LHCN-M2 (cell line): Measurements from ENCODE around the gene IFNG-AS1. TPM values are rescaled to one million over a fixed set of nuclear protein-coding genes. Genes with fewer than 3 reads are reported as not detected.

Experiments used
- DNase-seq: peaks from one replicate; pipeline ENCODE4 v3.0.0-alpha.2; 2012; ENCODE audit warnings: low read depth
- total RNA-seq: library from RNA; depleted of rRNA; stranded (reverse); fragments of >200 nt; gene quantifications from 2 replicates; pipeline ENCODE4 v1.2.3, GENCODE V29; 2014; rRNA removed

IFNG-AS1 gene
- total RNA-seq, 1 experiment from 2014 or later: not detected

DNA sequence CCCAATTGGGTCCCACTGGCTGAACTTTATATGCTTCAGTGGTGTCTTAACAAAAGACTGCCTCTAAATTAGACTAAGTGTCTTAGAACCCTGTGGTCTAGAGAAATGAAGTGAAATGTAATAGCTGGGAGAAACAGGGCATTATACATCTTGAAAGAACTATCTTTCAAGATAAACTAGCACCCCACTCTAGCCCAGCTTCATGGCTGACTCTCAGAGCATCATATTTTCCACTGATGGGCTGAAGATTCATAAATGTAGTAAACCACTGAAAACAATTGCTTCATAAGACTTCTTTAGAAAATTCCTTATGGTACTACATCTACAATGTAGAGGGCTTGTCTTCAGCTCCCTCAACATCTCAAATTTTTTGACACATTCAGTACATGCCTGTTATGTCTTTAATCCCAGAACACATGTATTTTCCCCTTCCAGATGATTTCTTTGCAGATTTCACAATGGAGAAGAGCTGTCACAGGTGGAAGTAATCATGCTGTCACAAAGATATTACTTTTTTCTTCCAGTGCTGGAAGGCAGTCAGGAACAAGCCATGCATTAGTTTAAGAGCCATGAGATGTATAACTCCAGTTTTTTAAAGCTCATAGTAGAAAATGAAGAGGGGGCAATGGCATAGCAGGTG, 48.5 kb downstream of the IFNG-AS1 start:
- peak; percentile 5 for DNase-seq

- no peak for DNase-seq
Observed at GRCh38 chr12:68038650-68039049, 49.4 kb downstream of the IFNG-AS1 start.

DNA sequence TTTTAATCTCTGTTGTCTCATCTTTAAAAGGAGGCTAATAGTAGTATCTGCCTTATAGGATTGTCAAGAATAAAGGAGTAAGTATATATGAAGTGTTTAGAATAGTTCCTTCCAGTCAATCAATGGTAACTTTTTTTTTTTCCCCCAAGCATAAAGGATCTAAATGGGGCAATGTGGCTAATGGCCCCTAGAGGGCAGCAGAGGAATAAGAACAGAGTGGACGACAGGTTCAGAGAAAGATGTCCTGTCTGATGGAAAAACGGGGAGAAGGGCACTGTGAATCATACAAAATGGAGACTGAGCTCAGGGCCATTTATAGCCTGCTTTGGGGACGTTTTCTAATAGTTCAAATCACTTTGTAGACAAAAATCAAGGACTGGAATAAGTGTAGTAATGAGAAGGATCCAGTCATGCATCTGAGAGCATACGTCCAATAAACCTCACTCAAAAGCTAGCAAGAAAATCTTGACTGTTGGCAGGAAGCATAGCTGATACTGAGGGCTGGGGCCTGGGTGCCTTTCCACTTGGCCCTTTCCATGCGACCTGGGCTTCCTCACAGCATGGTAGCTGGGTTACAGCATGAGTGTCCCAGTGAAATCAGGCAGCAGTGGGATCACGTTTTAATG, 51.3 kb downstream of the IFNG-AS1 start:
- DNase-seq: peak; percentile 83

GRCh38 chr12:68042212-68042699, 53.0 kb downstream of the IFNG-AS1 start:
- DNase-seq: peak; percentile 53

- no peak for DNase-seq
Observed at GRCh38 chr12:68043435-68043834, 54.2 kb downstream of the IFNG-AS1 start.

DNA sequence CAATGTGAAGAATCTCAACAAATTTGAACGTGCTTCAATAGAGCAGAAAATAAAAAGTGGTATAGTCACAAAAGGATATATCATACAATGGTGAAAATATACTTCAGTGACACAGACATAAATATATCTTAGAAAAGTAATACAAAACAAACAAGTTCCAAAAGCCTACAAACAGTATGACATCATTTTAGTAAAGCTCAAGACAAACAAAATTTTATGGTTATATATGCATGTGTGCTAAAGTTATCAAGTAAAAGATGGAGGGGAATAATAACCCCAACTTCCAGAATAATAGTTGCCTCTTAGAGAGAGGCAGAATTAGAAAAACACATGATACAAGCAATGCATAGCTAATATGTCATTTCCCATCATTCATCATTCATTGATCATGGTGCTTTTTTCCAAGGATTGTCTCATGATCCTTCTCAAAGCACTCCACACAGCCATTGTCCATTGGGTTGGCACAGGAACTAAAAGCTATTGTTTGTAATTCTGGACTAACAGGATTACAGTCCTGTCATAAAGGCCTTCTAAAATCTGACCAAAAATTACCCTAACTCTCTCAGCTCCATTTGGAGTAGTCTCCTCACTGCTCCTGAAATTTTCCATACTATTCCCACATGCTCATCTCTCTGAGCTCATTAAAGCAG, 59.5 kb downstream of the IFNG-AS1 start:
- no peak for DNase-seq

- peak; percentile 26 for DNase-seq
Observed at GRCh38 chr12:68056300-68056699, 67.1 kb downstream of the IFNG-AS1 start.

GRCh38 chr12:68063900-68064590, 74.8 kb downstream of the IFNG-AS1 start:
- peak; percentile 43 for DNase-seq

- DNase-seq: no peak
Observed at GRCh38 chr12:68065163-68065562, 75.9 kb downstream of the IFNG-AS1 start.

GRCh38 chr12:68065687-68066086, 76.4 kb downstream of the IFNG-AS1 start:
- DNase-seq: peak; percentile 62

GRCh38 chr12:68067762-68068376, 78.6 kb downstream of the IFNG-AS1 start:
- peak; percentile 8 for DNase-seq

DNA sequence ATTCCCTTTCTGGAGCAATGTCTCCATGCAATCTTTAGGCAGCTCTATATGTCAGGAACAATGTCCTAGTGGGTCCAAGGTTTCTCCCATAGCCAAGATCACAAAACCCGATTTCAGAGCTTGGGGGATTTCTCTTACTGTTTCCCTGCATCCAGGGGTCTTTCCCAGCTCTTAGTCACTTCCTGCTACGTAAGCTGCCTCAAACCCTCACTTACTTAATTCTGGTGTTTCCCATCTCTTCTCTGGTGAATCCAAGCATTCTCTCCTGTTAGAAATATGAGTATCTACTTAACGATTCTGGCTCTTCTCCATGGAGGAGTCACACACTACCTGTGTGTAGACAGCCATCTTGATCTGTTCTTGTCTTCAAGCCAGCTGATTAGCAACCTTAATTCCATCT, 80.0 kb downstream of the IFNG-AS1 start:
- DNase-seq: no peak

Other genes starting within 250 kb of the IFNG-AS1 start
- gene IFNG, start 170.3 kb downstream of the IFNG-AS1 start, total RNA-seq: not detected in 2 replicates
- gene IL26, start 236.4 kb downstream of the IFNG-AS1 start, total RNA-seq: not detected in 2 replicates